A549 (cell line): ENCODE results near the gene CASK. TPM values are rescaled to one million over a fixed set of nuclear protein-coding genes. Genes with fewer than 3 reads are reported as not detected.

Experiments used
- ATAC-seq, 2 experiments: fragments of 200-7000 bp in 1 of 2; fragments of >200 bp in 1 of 2; cut with Nextera tagmentation in 1 of 2; cut with Tn5 transposase in 1 of 2; 3 replicates each; pipeline versions ENCODE4 v1.8.0 to v1.9.1; 2018 to 2020; ENCODE audit warnings: mild to moderate bottlenecking in 1 of 2, moderate library complexity in 1 of 2
- CTCF ChIA-PET: fragments of 300-600 bp; sonication (Branson Sonifier 250); formaldehyde crosslinking; extraction: SDS; loops from one replicate; lab custom pipeline; 2021; ENCODE audit warnings: antibody characterized with exemption, inconsistent platforms; lab: Yijun Ruan, JAX
- POLR2A ChIA-PET: fragments of 350-600 bp; formaldehyde crosslinking; extraction: SDS; loops from one replicate; lab custom pipeline; 2021; ENCODE audit warnings: antibody characterized with exemption, inconsistent platforms; lab: Yijun Ruan, JAX
- DNase-seq, 2 experiments: peaks; one replicate each; pipeline versions ENCODE4 v3.0.0 to v3.0.0-alpha.2; 2011 to 2016; ENCODE audit warnings: low read depth in 1 of 2, low spot score in 1 of 2
- FAIRE-seq: peaks from 2 replicates; lab custom pipeline; 2011; peaks lifted over from hg19 to GRCh38; lab: Jason Lieb, UNC
- H3K27ac ChIP-seq, 2 experiments: fragments of >200 bp; sonication (Bioruptor Twin); formaldehyde crosslinking; 3 replicates each; pipeline ENCODE4 v1.5.1; 2016 to 2017
- H3K4me1 ChIP-seq: fragments of >200 bp; sonication (Bioruptor Twin); formaldehyde crosslinking; 3 replicates; pipeline ENCODE4 v1.6.1; 2016
- H3K4me2 ChIP-seq: fragments of >200 bp; sonication (Bioruptor Twin); formaldehyde crosslinking; 3 replicates; pipeline ENCODE4 v1.6.1; 2016
- H3K4me3 ChIP-seq: fragments of >200 bp; sonication (Bioruptor Twin); formaldehyde crosslinking; 3 replicates; pipeline ENCODE4 v1.5.1; 2016
- H3K9me3 ChIP-seq: fragments of >200 bp; sonication (Bioruptor Twin); formaldehyde crosslinking; 3 replicates; pipeline ENCODE4 v1.6.1; 2016
- BHLHE40 ChIP-seq: IDR thresholded peaks from 2 replicates; pipeline ENCODE4 v1.6.1; 2012; ENCODE audit warnings: low read depth, low read length, inconsistent platforms
- CBX2 ChIP-seq: fragments of 200-600 bp; sonication (generic); IDR thresholded peaks from 2 replicates; pipeline ENCODE4 v1.6.1; 2016; ENCODE audit warnings: low read depth, mild to moderate bottlenecking, borderline replicate concordance
- CBX8 ChIP-seq: fragments of 200-600 bp; sonication (generic); IDR thresholded peaks from 2 replicates; pipeline ENCODE4 v1.6.1; 2016
- CEBPB ChIP-seq, 2 experiments: fragments of >200 bp in 1 of 2; sonication (Bioruptor Twin) in 1 of 2; formaldehyde crosslinking in 1 of 2; IDR thresholded peaks; 2 replicates each; pipeline ENCODE4 v1.6.1; 2012 to 2016
- EHF ChIP-seq: fragments of 250-450 bp; sonication (Bioruptor Pico); IDR thresholded peaks from 2 replicates; pipeline ENCODE4 v1.5.0; 2020; ENCODE audit warnings: mild to moderate bottlenecking
- EHMT2 ChIP-seq: fragments of 200-600 bp; sonication (generic); IDR thresholded peaks from 2 replicates; pipeline ENCODE4 v1.6.1; 2016; ENCODE audit warnings: antibody characterized with exemption, low read depth, mild to moderate bottlenecking, moderate library complexity
- ESRRA ChIP-seq: fragments of 150-350 bp; IDR thresholded peaks from 2 replicates; pipeline ENCODE4 v1.6.1; 2014; ENCODE audit warnings: mild to moderate bottlenecking, low read length, borderline replicate concordance
- FOSL2 ChIP-seq, 2 experiments: fragments of 450-650 bp in 1 of 2; fragments of >200 bp in 1 of 2; sonication (Bioruptor Twin) in 1 of 2; formaldehyde crosslinking; IDR thresholded peaks; 2 replicates each; pipeline versions ENCODE4 v1.5.0 to v1.6.1; 2016 to 2020; ENCODE audit warnings: mild to moderate bottlenecking in 1 of 2, moderate library complexity in 1 of 2
- GATA3 ChIP-seq: IDR thresholded peaks from 2 replicates; pipeline ENCODE4 v1.6.1; 2012; ENCODE audit warnings: borderline replicate concordance
- HDAC2 ChIP-seq: fragments of 200-600 bp; sonication (generic); IDR thresholded peaks from 2 replicates; pipeline ENCODE4 v1.6.1; 2016
- HOXA7 ChIP-seq: fragments of 250-450 bp; sonication (Bioruptor Pico); IDR thresholded peaks from 2 replicates; pipeline ENCODE4 v1.5.0; 2020; ENCODE audit warnings: mild to moderate bottlenecking, moderate library complexity
- JUN ChIP-seq, 2 experiments: fragments of >200 bp; sonication (Bioruptor Twin); formaldehyde crosslinking; IDR thresholded peaks; 2 replicates in 1 of 2; 3 replicates in 1 of 2; pipeline ENCODE4 v1.6.1; 2016 to 2017
- MAFK ChIP-seq: fragments of 450-650 bp; IDR thresholded peaks from 2 replicates; pipeline ENCODE4 v1.6.1; 2014; ENCODE audit not compliant: partially characterized antibody
- MYC ChIP-seq: IDR thresholded peaks from 2 replicates; pipeline ENCODE4 v1.6.1; 2012; ENCODE audit warnings: mild to moderate bottlenecking, inconsistent platforms, low read length, improper control_type of control experiment, borderline replicate concordance
- RAD21 ChIP-seq, 2 experiments: fragments of >200 bp in 1 of 2; sonication (Bioruptor Twin) in 1 of 2; formaldehyde crosslinking in 1 of 2; IDR thresholded peaks in 1 of 2; conservative IDR thresholded peaks in 1 of 2; 2 replicates in 1 of 2; 3 replicates in 1 of 2; pipeline ENCODE4 v1.6.1; 2012 to 2018; ENCODE audit warnings: inconsistent platforms in 1 of 2
- RARB ChIP-seq: fragments of 250-450 bp; sonication (Bioruptor Pico); IDR thresholded peaks from 2 replicates; pipeline ENCODE4 v1.8.0; 2021; ENCODE audit warnings: mild to moderate bottlenecking, moderate library complexity
- RFX5 ChIP-seq: fragments of 450-650 bp; IDR thresholded peaks from 2 replicates; pipeline ENCODE4 v1.7.1; 2014; ENCODE audit warnings: antibody characterized with exemption, mild to moderate bottlenecking, moderate library complexity
- SMC3 ChIP-seq: fragments of >200 bp; sonication (Bioruptor Twin); formaldehyde crosslinking; IDR thresholded peaks from 3 replicates; pipeline ENCODE4 v1.6.1; 2018; ENCODE audit warnings: inconsistent platforms
- SREBF2 ChIP-seq: fragments of 450-650 bp; IDR thresholded peaks from 2 replicates; pipeline ENCODE4 v1.6.1; 2014; ENCODE audit warnings: mild to moderate bottlenecking, moderate library complexity
- TFCP2L1 ChIP-seq: fragments of 250-450 bp; sonication (Bioruptor Pico); IDR thresholded peaks from 2 replicates; pipeline ENCODE4 v1.5.0; 2021; ENCODE audit warnings: mild to moderate bottlenecking
- ZC3H11A ChIP-seq: fragments of 450-650 bp; IDR thresholded peaks from 2 replicates; pipeline ENCODE4 v1.6.1; 2014; ENCODE audit warnings: antibody characterized with exemption, mild to moderate bottlenecking
- ZSCAN20 ChIP-seq: fragments of 250-450 bp; sonication (Bioruptor Pico); IDR thresholded peaks from 2 replicates; pipeline ENCODE4 v1.8.0; 2022; ENCODE audit warnings: mild to moderate bottlenecking, moderate library complexity
- WGBS: methylation state at CpG from one replicate; pipeline ENCODE4 v1.1.6; 2017; ENCODE audit errors: missing lambda C conversion rate; 5-methylcytosine and 5-hydroxymethylcytosine counted together
- polyA plus RNA-seq, 4 experiments: library from polyadenylated mRNA; depleted of rRNA in 3 of 4; stranded (reverse); fragments of >200 nt; fragmentation: RNase III in 1 of 4; extraction: RNeasy Plus Mini Kit Qiagen cat#74134 plus additional on column Dnase treatment in 1 of 4; gene quantifications; 2 replicates in 3 of 4; 3 replicates in 1 of 4; pipeline ENCODE4 v1.2.3, GENCODE V29; 2011 to 2017
- TF ChIP-seq, protein P1 (sequence below): fragments of 450-650 bp; IDR thresholded peaks from 2 replicates; pipeline ENCODE4 v1.6.1; 2014; ENCODE audit warnings: antibody characterized with exemption
- TF ChIP-seq, protein P2 (sequence below): IDR thresholded peaks from 2 replicates; pipeline ENCODE4 v1.6.1; 2012
- TF ChIP-seq, protein P3 (sequence below): fragments of 250-450 bp; sonication (Bioruptor Pico); IDR thresholded peaks from 2 replicates; pipeline ENCODE4 v1.5.0; 2021; ENCODE audit warnings: mild to moderate bottlenecking, moderate library complexity, borderline replicate concordance
- TF ChIP-seq, protein P4 (sequence below): IDR thresholded peaks from 2 replicates; pipeline ENCODE4 v1.6.1; 2012
- TF ChIP-seq, protein P5 (sequence below): fragments of 250-450 bp; sonication (Bioruptor Pico); IDR thresholded peaks from 2 replicates; pipeline ENCODE4 v1.5.0; 2020; ENCODE audit warnings: low read depth, mild to moderate bottlenecking, moderate library complexity

CASK gene
- polyA plus RNA-seq, 2 of the 4 experiments (the other 2 are of a cell fraction) = 23.3 to 57.6 TPM

DNA sequence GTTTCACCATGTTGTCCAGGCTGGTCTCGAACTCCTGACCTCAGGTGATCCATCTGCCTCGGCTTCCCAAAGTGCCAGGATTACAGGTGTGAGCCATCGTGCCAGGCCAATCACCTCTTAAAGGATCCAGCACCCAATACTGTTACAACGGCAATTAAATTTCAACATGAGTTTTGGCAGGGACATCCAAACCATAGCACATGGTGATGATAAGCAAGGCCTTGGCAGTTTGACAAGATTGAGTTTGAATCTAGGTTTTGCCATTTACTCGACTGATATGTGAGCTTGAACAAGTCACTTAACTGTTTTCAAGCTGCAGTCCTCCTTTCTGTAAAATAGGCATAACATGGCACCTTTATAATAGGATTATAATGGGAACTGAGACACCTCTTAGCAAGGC, 115.3 kb downstream of the CASK start:
- no peak overlapping the region for H3K4me2 ChIP-seq
- no peak overlapping the region for H3K27ac ChIP-seq
- H3K9me3 ChIP-seq = 0 out of 3 replicates have a peak, but pooled peaks cover under 1% of the 10 kb centered on the region
- H3K4me1 ChIP-seq = no peaks in the 10 kb centered on the region
- CTCF ChIA-PET = interaction anchor here (1.9 kb wide), 1 partner anchor 9 kb away, joined by 5 read pairs; no protein-coding TSS in a partner anchor
- H3K4me3 ChIP-seq = no peak overlapping the region
- 79% methylated on average over 4 of the region's 5 CpGs for WGBS
- no peak for FAIRE-seq
- POLR2A ChIA-PET = no interaction called here
- no peak for ATAC-seq
- TF ChIP-seq ZC3H11A (no peak), SREBF2 (no peak), CEBPB (IDR thresholded peaks at IDR 0.05) (no peak), CBX2 (no peak), ZSCAN20 (CRISPR knock-in tag) (no peak), ESRRA (no peak), FOSL2 (IDR thresholded peaks at IDR 0.05) (no peak), FOSL2 (CRISPR knock-in tag; IDR thresholded peaks at IDR 0.05) (no peak), EHF (CRISPR knock-in tag) (no peak), GATA3 (no peak), MYC (no peak), MAFK (no peak), EHMT2 (no peak), CBX8 (no peak), SMC3 (no peak), RARB (CRISPR knock-in tag) (no peak)
- TF ChIP-seq, protein P1, sequence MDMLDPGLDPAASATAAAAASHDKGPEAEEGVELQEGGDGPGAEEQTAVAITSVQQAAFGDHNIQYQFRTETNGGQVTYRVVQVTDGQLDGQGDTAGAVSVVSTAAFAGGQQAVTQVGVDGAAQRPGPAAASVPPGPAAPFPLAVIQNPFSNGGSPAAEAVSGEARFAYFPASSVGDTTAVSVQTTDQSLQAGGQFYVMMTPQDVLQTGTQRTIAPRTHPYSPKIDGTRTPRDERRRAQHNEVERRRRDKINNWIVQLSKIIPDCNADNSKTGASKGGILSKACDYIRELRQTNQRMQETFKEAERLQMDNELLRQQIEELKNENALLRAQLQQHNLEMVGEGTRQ = no peak
- TF ChIP-seq, protein P2, sequence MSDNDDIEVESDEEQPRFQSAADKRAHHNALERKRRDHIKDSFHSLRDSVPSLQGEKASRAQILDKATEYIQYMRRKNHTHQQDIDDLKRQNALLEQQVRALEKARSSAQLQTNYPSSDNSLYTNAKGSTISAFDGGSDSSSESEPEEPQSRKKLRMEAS = no peak
- TF ChIP-seq, protein P3, sequence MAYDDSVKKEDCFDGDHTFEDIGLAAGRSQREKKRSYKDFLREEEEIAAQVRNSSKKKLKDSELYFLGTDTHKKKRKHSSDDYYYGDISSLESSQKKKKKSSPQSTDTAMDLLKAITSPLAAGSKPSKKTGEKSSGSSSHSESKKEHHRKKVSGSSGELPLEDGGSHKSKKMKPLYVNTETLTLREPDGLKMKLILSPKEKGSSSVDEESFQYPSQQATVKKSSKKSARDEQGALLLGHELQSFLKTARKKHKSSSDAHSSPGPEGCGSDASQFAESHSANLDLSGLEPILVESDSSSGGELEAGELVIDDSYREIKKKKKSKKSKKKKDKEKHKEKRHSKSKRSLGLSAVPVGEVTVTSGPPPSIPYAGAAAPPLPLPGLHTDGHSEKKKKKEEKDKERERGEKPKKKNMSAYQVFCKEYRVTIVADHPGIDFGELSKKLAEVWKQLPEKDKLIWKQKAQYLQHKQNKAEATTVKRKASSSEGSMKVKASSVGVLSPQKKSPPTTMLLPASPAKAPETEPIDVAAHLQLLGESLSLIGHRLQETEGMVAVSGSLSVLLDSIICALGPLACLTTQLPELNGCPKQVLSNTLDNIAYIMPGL = no peak
- TF ChIP-seq, protein P4, sequence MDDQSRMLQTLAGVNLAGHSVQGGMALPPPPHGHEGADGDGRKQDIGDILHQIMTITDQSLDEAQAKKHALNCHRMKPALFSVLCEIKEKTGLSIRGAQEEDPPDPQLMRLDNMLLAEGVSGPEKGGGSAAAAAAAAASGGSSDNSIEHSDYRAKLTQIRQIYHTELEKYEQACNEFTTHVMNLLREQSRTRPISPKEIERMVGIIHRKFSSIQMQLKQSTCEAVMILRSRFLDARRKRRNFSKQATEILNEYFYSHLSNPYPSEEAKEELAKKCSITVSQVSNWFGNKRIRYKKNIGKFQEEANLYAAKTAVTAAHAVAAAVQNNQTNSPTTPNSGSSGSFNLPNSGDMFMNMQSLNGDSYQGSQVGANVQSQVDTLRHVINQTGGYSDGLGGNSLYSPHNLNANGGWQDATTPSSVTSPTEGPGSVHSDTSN = no peak
- no peak for DNase-seq

DNA sequence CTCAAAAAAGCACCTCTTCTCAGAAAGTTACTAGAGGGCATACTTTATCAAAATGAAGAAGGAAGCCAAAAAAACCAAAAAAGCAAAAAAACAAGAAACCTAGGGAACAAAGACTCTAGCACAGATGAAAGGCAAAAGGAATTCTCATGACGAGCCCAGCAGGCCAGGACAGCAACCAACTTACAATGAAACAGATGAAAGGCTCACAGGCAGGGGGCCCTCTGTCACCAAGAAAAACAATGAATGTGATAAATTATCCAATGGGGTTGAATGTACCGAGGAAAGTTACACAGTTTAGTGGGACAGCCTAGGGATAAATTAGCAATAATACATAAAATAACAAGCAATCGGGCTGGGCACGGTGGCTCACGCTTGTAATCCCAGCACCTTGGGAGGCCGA, 120.4 kb downstream of the CASK start:
- CTCF ChIA-PET = no interaction called here
- WGBS = 88% methylated on average over 6 of the region's 6 CpGs
- FAIRE-seq = no peak

More for the DNA sequence above, 120.4 kb downstream of the CASK start:
- no peak overlapping the region for H3K4me3 ChIP-seq
- H3K9me3 ChIP-seq = peaks cover 4% of the 10 kb centered on the region; the same call in 1 of the 3 replicates
- no peak overlapping the region for H3K4me2 ChIP-seq
- POLR2A ChIA-PET = no interaction called here
- no peak overlapping the region for H3K27ac ChIP-seq
- TF ChIP-seq HOXA7 (CRISPR knock-in tag) = no peak
- no peak for TF ChIP-seq EHMT2
- TF ChIP-seq TFCP2L1 (CRISPR knock-in tag) = no peak
- TF ChIP-seq HDAC2 = no peak
- TF ChIP-seq, protein P5, sequence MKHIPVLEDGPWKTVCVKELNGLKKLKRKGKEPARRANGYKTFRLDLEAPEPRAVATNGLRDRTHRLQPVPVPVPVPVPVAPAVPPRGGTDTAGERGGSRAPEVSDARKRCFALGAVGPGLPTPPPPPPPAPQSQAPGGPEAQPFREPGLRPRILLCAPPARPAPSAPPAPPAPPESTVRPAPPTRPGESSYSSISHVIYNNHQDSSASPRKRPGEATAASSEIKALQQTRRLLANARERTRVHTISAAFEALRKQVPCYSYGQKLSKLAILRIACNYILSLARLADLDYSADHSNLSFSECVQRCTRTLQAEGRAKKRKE (CRISPR knock-in tag) = no peak
- no peak for TF ChIP-seq RFX5
- TF ChIP-seq, protein P3 = no peak
- no peak for TF ChIP-seq FOSL2 (IDR thresholded peaks at IDR 0.05)
- TF ChIP-seq FOSL2 (CRISPR knock-in tag; IDR thresholded peaks at IDR 0.05) = no peak
- no peak for TF ChIP-seq BHLHE40
- TF ChIP-seq JUN (IDR thresholded peaks at IDR 0.05) = no peak
- no peak for TF ChIP-seq ZC3H11A
- TF ChIP-seq CEBPB (IDR thresholded peaks at IDR 0.05) = no peak
- TF ChIP-seq RAD21 (conservative IDR thresholded peaks at IDR 0.05 in 1 of 2, IDR thresholded peaks at IDR 0.05 in 1 of 2) = no peak
- ATAC-seq (no peak), DNase-seq (no peak)
- H3K4me1 ChIP-seq = no peaks in the 10 kb centered on the region
